ENCODE data around the gene ARHGAP15. TPM values are rescaled to one million over a fixed set of nuclear protein-coding genes. Genes with fewer than 3 reads are reported as not detected.

Gene ARHGAP15
- total RNA-seq, 2 donors from 2014 or later: 277 to 309 TPM

- H3K9me3 ChIP-seq (ENCODE audit: control insufficient read depth, low read length, poor library complexity, severe bottlenecking): no peaks in the 10 kb centered on the region
- peaks cover 30% of the 10 kb centered on the region for H3K4me1 Mint-ChIP-seq
- no peaks in the 10 kb centered on the region for H3K27me3 Mint-ChIP-seq
- peaks cover 4% of the 10 kb centered on the region for H3K36me3 Mint-ChIP-seq (ENCODE audit: low read depth)
- no peak for ATAC-seq
- no peak for DNase-seq
- H3K27ac Mint-ChIP-seq: peak overlapping the region; percentile 41
- no peak overlapping the region for H3K4me3 Mint-ChIP-seq
Observed at GRCh38 chr2:143192716-143193115, 63.5 kb downstream of the ARHGAP15 start.

GRCh38 chr2:143193121-143193520 is 63.9 kb downstream of the ARHGAP15 start:
- ATAC-seq (no peak), DNase-seq (no peak)
- no peaks in the 10 kb centered on the region for H3K27me3 Mint-ChIP-seq
- H3K27ac Mint-ChIP-seq: peak overlapping the region; percentile 41
- no peak overlapping the region for H3K4me3 Mint-ChIP-seq
- peaks cover 32% of the 10 kb centered on the region for H3K4me1 Mint-ChIP-seq
- H3K36me3 Mint-ChIP-seq (ENCODE audit: low read depth): peaks cover 4% of the 10 kb centered on the region
- H3K9me3 ChIP-seq (ENCODE audit: control insufficient read depth, low read length, poor library complexity, severe bottlenecking): no peaks in the 10 kb centered on the region

GRCh38 chr2:143195511-143195910 is 66.3 kb downstream of the ARHGAP15 start:
- H3K4me3 Mint-ChIP-seq: no peak overlapping the region
- ATAC-seq (no peak), DNase-seq (no peak)
- H3K27ac Mint-ChIP-seq: peak overlapping the region; percentile 21
- H3K36me3 Mint-ChIP-seq (ENCODE audit: low read depth): peaks cover 4% of the 10 kb centered on the region
- H3K9me3 ChIP-seq (ENCODE audit: control insufficient read depth, low read length, poor library complexity, severe bottlenecking): no peaks in the 10 kb centered on the region
- H3K27me3 Mint-ChIP-seq: no peaks in the 10 kb centered on the region
- peaks cover 22% of the 10 kb centered on the region for H3K4me1 Mint-ChIP-seq

GRCh38 chr2:143204062-143204461 is 74.8 kb downstream of the ARHGAP15 start:
- no peaks in the 10 kb centered on the region for H3K9me3 ChIP-seq (ENCODE audit: control insufficient read depth, low read length, poor library complexity, severe bottlenecking)
- ATAC-seq: no peak
- H3K4me1 Mint-ChIP-seq: peaks cover 34% of the 10 kb centered on the region
- DNase-seq: no peak
- peaks cover 5% of the 10 kb centered on the region for H3K36me3 Mint-ChIP-seq (ENCODE audit: low read depth)
- H3K27ac Mint-ChIP-seq: peak overlapping the region; percentile 86
- H3K27me3 Mint-ChIP-seq: no peaks in the 10 kb centered on the region
- no peak overlapping the region for H3K4me3 Mint-ChIP-seq

GRCh38 chr2:143205106-143205764 is 76.0 kb downstream of the ARHGAP15 start:
- Mint-ChIP-seq H3K4me1 (peaks cover 38% of the 10 kb centered on the region), H3K36me3 (ENCODE audit: low read depth) (peaks cover 11% of the 10 kb centered on the region), H3K27me3 (no peaks in the 10 kb centered on the region), H3K27ac (peak overlapping the region; percentile 86), H3K4me3 (peak overlapping the region; percentile 10)
- ATAC-seq (peak; percentile 87), DNase-seq (no peak)
- no peaks in the 10 kb centered on the region for H3K9me3 ChIP-seq (ENCODE audit: control insufficient read depth, low read length, poor library complexity, severe bottlenecking)

GRCh38 chr2:143209570-143210445 is 80.6 kb downstream of the ARHGAP15 start:
- ATAC-seq (no peak), DNase-seq (no peak)
- H3K36me3 Mint-ChIP-seq (ENCODE audit: low read depth): peaks cover 6% of the 10 kb centered on the region
- H3K9me3 ChIP-seq (ENCODE audit: control insufficient read depth, low read length, poor library complexity, severe bottlenecking): no peaks in the 10 kb centered on the region
- H3K27ac Mint-ChIP-seq: no peak overlapping the region
- H3K4me1 Mint-ChIP-seq: peaks cover 26% of the 10 kb centered on the region
- no peak overlapping the region for H3K4me3 Mint-ChIP-seq
- H3K27me3 Mint-ChIP-seq: no peaks in the 10 kb centered on the region

GRCh38 chr2:143210446-143210819 is 81.2 kb downstream of the ARHGAP15 start:
- peaks cover 8% of the 10 kb centered on the region for H3K36me3 Mint-ChIP-seq (ENCODE audit: low read depth)
- no peak overlapping the region for H3K4me3 Mint-ChIP-seq
- no peak for DNase-seq
- ATAC-seq: no peak
- no peaks in the 10 kb centered on the region for H3K9me3 ChIP-seq (ENCODE audit: control insufficient read depth, low read length, poor library complexity, severe bottlenecking)
- no peak overlapping the region for H3K27ac Mint-ChIP-seq
- peaks cover 23% of the 10 kb centered on the region for H3K4me1 Mint-ChIP-seq
- no peaks in the 10 kb centered on the region for H3K27me3 Mint-ChIP-seq

GRCh38 chr2:143217512-143218115 is 88.4 kb downstream of the ARHGAP15 start:
- H3K9me3 ChIP-seq (ENCODE audit: control insufficient read depth, low read length, poor library complexity, severe bottlenecking): no peaks in the 10 kb centered on the region
- Mint-ChIP-seq H3K27ac (peak overlapping the region; percentile 80), H3K36me3 (ENCODE audit: low read depth) (peaks cover 9% of the 10 kb centered on the region), H3K4me3 (no peak overlapping the region), H3K4me1 (peaks cover 31% of the 10 kb centered on the region), H3K27me3 (no peaks in the 10 kb centered on the region)
- DNase-seq (no peak), ATAC-seq (peak; percentile 25)

- no peaks in the 10 kb centered on the region for H3K27me3 Mint-ChIP-seq
- peaks cover 32% of the 10 kb centered on the region for H3K4me1 Mint-ChIP-seq
- no peaks in the 10 kb centered on the region for H3K9me3 ChIP-seq (ENCODE audit: control insufficient read depth, low read length, poor library complexity, severe bottlenecking)
- H3K27ac Mint-ChIP-seq: peak overlapping the region; percentile 80
- no peak overlapping the region for H3K4me3 Mint-ChIP-seq
- ATAC-seq: no peak
- no peak for DNase-seq
- peaks cover 9% of the 10 kb centered on the region for H3K36me3 Mint-ChIP-seq (ENCODE audit: low read depth)
Observed at GRCh38 chr2:143218621-143219020, 89.4 kb downstream of the ARHGAP15 start.

GRCh38 chr2:143219266-143219665 is 90.0 kb downstream of the ARHGAP15 start:
- ATAC-seq: no peak
- Mint-ChIP-seq H3K4me1 (peaks cover 35% of the 10 kb centered on the region), H3K36me3 (ENCODE audit: low read depth) (peaks cover 9% of the 10 kb centered on the region), H3K4me3 (no peak overlapping the region), H3K27ac (no peak overlapping the region), H3K27me3 (no peaks in the 10 kb centered on the region)
- no peaks in the 10 kb centered on the region for H3K9me3 ChIP-seq (ENCODE audit: control insufficient read depth, low read length, poor library complexity, severe bottlenecking)
- no peak for DNase-seq

- peaks cover 2% of the 10 kb centered on the region for H3K36me3 Mint-ChIP-seq (ENCODE audit: low read depth)
- no peak for DNase-seq
- peaks cover 30% of the 10 kb centered on the region for H3K4me1 Mint-ChIP-seq
- peak overlapping the region; percentile 68 for H3K27ac Mint-ChIP-seq
- no peak for ATAC-seq
- no peaks in the 10 kb centered on the region for H3K27me3 Mint-ChIP-seq
- H3K4me3 Mint-ChIP-seq: no peak overlapping the region
- H3K9me3 ChIP-seq (ENCODE audit: control insufficient read depth, low read length, poor library complexity, severe bottlenecking): no peaks in the 10 kb centered on the region
Observed at GRCh38 chr2:143223556-143223955, 94.3 kb downstream of the ARHGAP15 start.

- no peaks in the 10 kb centered on the region for H3K9me3 ChIP-seq (ENCODE audit: control insufficient read depth, low read length, poor library complexity, severe bottlenecking)
- DNase-seq (no peak), ATAC-seq (peak; percentile 73)
- H3K27ac Mint-ChIP-seq: peak overlapping the region; percentile 89
- H3K27me3 Mint-ChIP-seq: no peaks in the 10 kb centered on the region
- H3K4me3 Mint-ChIP-seq: peak overlapping the region; percentile 82
- peaks cover 5% of the 10 kb centered on the region for H3K36me3 Mint-ChIP-seq (ENCODE audit: low read depth)
- H3K4me1 Mint-ChIP-seq: peaks cover 30% of the 10 kb centered on the region
Observed at GRCh38 chr2:143225931-143226330, 96.7 kb downstream of the ARHGAP15 start.

Measured in T-helper 17 cell (primary cell).